GM12891 (cell line): Measurements from ENCODE around the gene NUCB2.

ENCODE experiments used
- DNase-seq: peaks from one replicate; pipeline ENCODE4 v3.0.0; 2011; ENCODE audit warnings: low spot score; ENCODE audit not compliant: insufficient read length
- FAIRE-seq: peaks from 2 replicates; lab custom pipeline; 2011; peaks lifted over from hg19 to GRCh38; lab: Jason Lieb, UNC
- PAX5 ChIP-seq: IDR thresholded peaks from 2 replicates; pipeline ENCODE4 v1.6.1; 2011; ENCODE audit warnings: low read length, moderate library complexity, mild to moderate bottlenecking; ENCODE audit not compliant: insufficient read depth, severe bottlenecking
- POLR2A ChIP-seq: IDR thresholded peaks from 2 replicates; pipeline ENCODE4 v1.6.1; 2011; ENCODE audit warnings: low read depth, low read length, control low read depth
- POLR2AphosphoS5 ChIP-seq: IDR thresholded peaks from 2 replicates; pipeline ENCODE4 v1.6.1; 2011; ENCODE audit warnings: low read depth, low read length, control low read depth
- POU2F2 ChIP-seq: IDR thresholded peaks from 2 replicates; pipeline ENCODE4 v1.6.1; 2011; ENCODE audit warnings: low read depth, mild to moderate bottlenecking, control low read depth, low read length, moderate library complexity
- SPI1 ChIP-seq: IDR thresholded peaks from 2 replicates; pipeline ENCODE4 v1.6.1; 2011; ENCODE audit warnings: low read depth, low read length, control low read depth
- TAF1 ChIP-seq: IDR thresholded peaks from 2 replicates; pipeline ENCODE4 v1.6.1; 2011; ENCODE audit warnings: low read depth, low read length, control low read depth

The NUCB2 gene

DNA sequence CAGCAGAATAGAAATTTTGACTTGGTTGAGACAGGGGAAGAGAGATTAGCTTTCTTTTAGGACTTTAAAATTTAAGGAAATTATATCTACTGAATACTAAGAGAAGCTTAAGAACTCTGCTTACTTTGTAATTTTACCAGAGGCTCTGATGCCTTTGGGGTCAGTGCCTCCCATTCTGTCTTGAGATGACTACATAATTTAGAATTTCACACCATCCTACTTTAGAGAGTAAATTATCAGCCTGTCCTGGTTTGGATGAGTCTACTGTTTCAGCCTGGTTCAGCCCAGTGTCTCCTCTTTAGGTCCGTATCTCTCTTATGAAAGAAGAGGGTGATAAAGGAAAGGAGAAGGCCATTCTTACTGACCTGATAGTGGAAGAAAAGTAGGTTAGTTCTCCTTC lies 9.8 kb downstream of the NUCB2 start:
- DNase-seq (no peak), FAIRE-seq (no peak)
- TF ChIP-seq SPI1 = no peak
- no peak for TF ChIP-seq PAX5
- TF ChIP-seq TAF1 = no peak
- TF ChIP-seq POU2F2 = no peak
- TF ChIP-seq POLR2A = no peak
- no peak for TF ChIP-seq POLR2AphosphoS5

DNA sequence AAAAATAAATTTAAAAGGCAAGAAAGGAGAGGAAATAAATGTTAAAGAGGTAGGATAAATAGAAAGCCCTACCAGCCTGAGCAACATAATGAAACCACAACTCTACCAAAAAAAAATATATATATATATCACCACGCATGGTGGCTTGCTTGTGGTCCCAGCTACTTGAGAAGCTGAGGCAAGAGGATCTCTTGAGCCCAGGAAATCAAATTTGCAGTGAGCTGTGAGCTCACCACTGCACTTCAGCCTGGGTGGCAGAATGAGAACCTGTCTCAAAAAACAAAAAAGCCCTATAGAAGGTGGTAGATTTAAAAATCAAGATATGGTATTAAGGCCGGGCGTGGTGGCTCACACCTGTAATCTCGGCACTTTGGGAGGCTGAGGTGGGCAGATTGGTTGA lies 10.5 kb downstream of the NUCB2 start:
- DNase-seq = no peak
- no peak for FAIRE-seq
- TF ChIP-seq POU2F2 (no peak), TAF1 (no peak), SPI1 (no peak), POLR2A (no peak), POLR2AphosphoS5 (no peak), PAX5 (no peak)

DNA sequence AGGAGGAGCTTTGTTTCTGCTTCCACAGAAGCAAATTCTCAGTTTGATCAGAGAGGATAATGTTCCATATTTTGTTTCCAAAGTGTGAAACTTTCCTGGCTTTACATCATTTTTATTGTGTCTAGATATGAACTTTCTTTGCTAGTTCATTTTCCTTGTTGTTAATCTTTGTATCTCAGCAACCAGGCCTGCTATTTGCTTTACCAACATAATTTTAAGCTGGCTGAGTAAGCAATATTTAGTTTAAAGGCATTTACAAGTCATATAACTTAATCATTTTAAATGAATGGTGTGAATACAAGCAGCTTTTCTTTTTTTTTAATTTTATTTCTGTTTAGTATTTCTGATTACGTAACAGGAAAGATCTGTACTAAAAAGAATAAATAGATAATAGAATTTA lies 15.2 kb downstream of the NUCB2 start:
- TF ChIP-seq TAF1 = no peak
- no peak for TF ChIP-seq POU2F2
- TF ChIP-seq POLR2A = no peak
- TF ChIP-seq SPI1 = no peak
- TF ChIP-seq PAX5 = no peak
- no peak for TF ChIP-seq POLR2AphosphoS5
- DNase-seq = no peak
- no peak for FAIRE-seq

DNA sequence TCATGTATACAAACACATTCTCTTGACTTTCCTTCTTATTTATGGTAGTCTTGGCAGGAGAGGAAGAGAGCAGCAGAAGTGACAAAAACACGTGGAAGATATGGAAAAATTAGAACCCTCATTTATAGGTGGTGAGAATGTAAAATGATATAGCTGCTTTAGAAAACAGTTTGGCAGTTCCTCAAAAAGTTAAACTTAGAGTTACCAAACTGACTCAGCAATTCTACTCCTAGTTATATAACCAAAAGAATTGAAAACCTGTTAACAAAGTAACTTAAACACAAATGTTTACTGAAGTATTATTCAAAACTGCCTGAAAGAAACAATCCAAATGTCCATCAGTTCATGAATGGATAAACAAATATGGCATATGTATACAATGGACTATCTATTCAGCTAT lies 16.8 kb downstream of the NUCB2 start:
- FAIRE-seq (peak; percentile 41), DNase-seq (no peak)
- TF ChIP-seq SPI1 (peak; percentile 56; the same call in 1 of the 2 replicates), POLR2A (no peak)

DNA sequence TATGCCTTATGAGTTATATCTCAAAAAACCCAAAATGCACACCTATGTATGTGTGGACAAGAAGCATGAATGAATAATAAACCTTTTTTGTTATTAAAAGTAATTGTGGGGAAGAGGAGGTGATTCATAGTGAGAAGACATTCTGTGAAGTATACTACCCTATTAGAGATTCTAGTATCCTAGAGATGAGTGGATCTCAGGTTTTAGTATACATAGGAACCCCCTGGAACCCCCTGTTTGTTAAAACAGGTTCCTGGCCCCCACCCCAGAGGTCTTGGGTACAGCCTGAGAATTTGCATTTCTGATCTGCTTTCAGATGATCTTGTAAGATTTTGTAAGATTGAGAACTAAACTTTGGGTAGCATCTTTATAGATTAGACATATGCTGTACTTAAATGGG lies 17.5 kb downstream of the NUCB2 start:
- TF ChIP-seq SPI1 (no peak), POU2F2 (peak; percentile 49; the same call in 1 of the 2 replicates), POLR2AphosphoS5 (no peak), PAX5 (no peak), TAF1 (no peak)
- DNase-seq (no peak), FAIRE-seq (no peak)

DNA sequence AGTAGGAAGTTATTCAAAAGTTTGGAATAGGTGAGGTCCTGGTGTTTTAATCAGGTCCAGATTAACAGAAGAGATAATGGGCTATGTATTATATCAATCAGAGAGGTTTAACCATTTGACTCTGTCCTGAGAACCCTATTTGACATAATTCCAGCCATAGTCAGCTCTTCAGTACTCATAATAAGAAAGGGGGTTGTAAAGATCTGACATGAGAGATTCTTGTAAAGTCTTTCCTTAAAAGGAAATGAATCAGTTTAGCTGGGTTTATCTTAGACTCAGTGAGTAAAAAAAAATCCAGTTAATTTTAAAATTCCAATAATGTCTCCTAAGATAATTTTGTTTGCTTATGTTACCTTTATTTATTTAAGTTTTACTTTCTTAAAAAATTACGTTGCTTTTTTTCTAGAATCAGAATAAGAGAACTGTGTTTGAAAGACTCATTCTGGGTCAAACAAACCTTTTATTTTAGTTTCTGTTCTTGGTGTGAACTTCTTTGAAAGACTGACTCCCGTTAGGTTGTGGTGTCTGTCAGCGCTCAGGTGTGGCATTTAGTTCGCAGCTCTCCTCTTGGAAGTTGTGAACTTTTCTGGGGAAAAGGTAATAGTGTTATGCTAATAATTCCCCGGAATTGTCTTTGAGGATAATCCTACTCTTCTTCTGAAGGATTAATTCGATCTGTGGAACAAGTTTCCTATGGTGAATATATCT lies 20.5 kb downstream of the NUCB2 start:
- no peak for FAIRE-seq
- DNase-seq = no peak
- TF ChIP-seq POLR2AphosphoS5 (no peak), POU2F2 (no peak)

DNA sequence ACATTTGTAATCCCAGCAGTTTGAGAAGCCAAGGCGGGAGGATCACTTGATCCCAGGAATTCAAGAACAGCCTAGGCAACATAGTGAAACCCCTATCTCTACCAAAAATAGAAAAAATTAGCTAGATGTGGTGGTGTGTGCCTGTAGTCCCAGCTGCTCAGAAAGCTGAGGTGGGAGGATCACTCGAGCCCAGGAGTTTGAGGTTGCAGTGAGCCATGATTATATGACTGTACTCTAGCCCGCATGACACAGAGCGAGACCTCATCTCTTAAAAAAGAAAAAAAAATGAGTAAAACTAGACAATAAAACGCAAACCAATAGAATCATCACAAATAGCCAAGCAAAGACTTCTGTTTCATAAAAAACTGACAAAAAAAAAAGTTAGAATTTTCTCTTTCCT lies 21.8 kb downstream of the NUCB2 start:
- TF ChIP-seq PAX5 = peak; percentile 31
- no peak for TF ChIP-seq POU2F2
- DNase-seq (no peak), FAIRE-seq (no peak)

DNA sequence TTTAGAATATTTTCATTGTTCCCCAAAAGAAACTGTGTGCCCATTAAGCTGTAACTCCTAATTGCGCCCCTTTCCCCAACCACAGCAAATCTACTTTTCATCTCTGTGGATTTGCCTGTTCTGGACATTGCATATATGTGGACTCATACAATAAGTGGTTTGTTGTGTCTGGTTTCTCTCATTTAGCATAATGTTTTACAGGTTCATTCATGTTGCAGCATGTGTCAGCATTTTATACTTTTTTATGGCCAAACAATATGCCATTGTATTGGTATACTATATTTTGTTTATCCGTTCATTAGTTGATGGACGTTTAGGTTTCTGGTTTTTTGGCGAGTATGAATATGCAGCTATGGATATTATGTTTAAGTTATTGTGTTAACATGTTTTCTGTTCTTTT lies 23.8 kb downstream of the NUCB2 start:
- TF ChIP-seq POLR2AphosphoS5 (no peak), POLR2A (no peak), TAF1 (no peak), POU2F2 (no peak), SPI1 (no peak), PAX5 (no peak)
- DNase-seq = no peak
- FAIRE-seq = no peak

DNA sequence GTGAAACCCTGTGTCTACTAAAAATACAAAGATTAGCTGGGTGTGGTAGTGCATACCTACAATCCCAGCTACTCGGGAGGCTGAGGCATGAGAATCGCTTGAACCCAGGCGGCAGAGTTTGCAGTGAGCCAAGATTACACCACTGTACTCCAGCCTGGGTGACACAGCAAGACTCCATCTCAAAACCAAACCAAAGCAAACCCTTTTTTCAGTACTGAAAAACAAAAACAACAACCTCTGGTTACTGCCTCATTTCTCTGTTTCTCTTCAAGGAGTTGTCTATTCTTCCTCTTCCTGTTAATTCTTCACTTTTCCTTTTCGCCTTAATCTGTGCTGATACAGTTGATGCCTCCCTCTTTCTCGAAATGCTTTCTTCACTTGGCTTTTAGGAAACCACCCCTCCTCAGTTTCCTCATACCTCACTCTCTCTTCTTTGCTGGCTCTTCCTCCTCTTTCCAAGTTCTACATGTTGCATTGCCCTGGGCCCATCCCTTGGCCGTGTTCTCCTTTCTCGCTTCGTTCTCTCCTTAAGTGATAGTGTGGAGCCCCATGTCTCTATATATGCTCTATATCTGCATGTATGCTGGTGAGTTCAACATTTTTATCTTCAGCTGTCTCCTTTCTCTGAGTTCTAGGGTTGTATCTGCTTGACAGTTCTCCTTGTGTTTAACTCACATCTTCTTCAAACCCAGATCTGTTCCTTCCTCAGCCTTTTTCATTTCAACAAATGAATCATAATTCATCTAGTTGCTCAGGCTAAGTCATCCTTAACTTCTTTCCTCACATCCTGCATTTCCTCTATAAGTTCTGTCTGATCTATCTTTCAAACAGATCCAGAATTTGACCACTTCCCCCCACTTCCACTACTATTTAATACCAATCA lies 37.1 kb downstream of the NUCB2 start:
- TF ChIP-seq TAF1 (no peak), SPI1 (no peak), POU2F2 (no peak), POLR2AphosphoS5 (no peak), POLR2A (no peak), PAX5 (no peak)
- FAIRE-seq = no peak

DNA sequence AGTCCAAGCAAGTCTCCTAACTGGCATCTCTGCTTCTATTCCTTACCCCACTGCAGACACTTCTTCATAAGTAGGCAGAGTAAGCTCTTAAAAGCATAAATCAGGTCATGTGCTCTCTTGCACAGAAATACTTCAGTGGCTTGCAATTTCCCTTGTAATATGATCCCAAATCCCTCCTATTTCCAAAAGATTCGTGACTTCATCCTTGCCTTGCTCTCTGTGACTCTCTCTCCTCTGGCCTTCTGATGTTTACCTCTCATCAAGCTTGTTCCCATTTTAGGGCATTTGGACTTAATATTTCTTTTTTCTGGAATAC lies 37.7 kb downstream of the NUCB2 start:
- no peak for FAIRE-seq
- DNase-seq = no peak
- TF ChIP-seq PAX5 (no peak), SPI1 (no peak), POLR2AphosphoS5 (no peak), POLR2A (no peak), TAF1 (no peak), POU2F2 (no peak)

More for the DNA sequence above, 37.1 kb downstream of the NUCB2 start:
- DNase-seq = no peak
